Suppressor macrophage treated with lipopolysaccharide for 4 hours (primary cell): Measurements from ENCODE around the gene CALHM3.
"Not testable (repeated sequence)": the region's sequence is repeated elsewhere in the genome, so short reads cannot be mapped to it uniquely, and the experiment has no call there.

ENCODE experiments used
- DNase-seq: peaks from one replicate; pipeline ENCODE4 v3.0.0-alpha.2; 2020

The CALHM3 gene, protein sequence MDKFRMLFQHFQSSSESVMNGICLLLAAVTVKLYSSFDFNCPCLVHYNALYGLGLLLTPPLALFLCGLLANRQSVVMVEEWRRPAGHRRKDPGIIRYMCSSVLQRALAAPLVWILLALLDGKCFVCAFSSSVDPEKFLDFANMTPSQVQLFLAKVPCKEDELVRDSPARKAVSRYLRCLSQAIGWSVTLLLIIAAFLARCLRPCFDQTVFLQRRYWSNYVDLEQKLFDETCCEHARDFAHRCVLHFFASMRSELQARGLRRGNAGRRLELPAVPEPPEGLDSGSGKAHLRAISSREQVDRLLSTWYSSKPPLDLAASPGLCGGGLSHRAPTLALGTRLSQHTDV

GRCh38 chr10:103479135-103479534 is at the start of gene CALHM3:
Gene CALHM3 (minus strand): TSS chr10:103479240. CDS start chr10:103479032, 208 bp downstream.
- no peak for DNase-seq

DNA sequence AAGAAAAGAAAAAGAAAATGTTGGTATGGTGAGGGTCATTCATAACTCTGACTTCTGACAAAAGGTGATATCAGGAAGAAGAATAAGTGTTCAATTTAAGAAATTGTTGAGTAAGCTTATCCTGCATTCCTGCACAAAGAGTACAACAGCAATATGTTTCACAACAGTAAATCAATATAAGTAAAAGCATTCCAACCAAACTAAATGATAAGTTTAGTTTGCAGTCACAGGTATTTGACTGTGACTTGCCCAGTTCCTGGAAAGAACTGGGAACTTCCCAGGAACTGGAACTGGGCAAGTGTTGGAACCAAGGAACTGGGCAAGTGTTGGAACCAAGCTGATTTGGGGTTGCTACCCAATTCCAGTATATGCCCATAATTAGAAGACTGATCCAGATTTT is 49.5 kb upstream of the CALHM3 start:
- DNase-seq = no peak

DNA sequence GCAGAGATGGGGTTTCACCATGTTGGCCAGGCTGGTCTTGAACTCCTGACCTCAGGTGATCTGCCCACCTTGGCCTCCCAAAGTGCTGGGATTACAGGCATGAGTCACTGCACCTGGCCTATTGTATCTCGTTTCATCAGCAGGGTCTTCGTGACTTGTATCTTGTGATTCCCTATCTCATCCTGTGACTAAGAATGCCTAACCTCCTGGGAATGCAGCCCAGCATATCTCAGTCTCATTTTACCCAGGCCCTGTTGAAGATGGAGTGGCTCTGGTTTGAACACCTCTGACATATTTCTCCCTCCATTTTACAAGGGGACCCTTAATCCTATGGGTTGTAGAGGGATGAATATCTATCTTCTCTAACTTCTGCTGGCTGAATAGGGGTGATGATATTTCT is 48.4 kb upstream of the CALHM3 start:
- not testable (repeated sequence) for DNase-seq

GRCh38 chr10:103525901-103526300 is 46.9 kb upstream of the CALHM3 start:
- no peak for DNase-seq

DNA sequence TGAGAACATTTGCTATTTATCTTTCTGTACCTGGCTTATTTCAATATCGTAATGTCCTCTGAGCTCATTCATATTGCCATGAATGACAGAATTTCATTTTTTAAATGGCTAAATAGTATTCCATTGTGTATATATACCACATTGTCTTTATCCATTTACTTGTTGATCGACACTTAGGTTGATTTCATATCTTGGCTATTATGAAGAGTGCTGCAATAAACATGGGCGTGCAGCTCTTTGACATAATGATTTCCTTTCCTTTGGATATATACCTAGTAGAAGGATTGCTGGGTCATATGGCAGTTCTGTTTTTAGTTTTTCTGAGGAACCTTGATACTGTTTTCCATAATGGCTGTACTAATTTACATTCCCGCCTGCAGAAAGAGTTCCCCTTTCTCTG is 44.6 kb upstream of the CALHM3 start:
- DNase-seq = no peak

DNA sequence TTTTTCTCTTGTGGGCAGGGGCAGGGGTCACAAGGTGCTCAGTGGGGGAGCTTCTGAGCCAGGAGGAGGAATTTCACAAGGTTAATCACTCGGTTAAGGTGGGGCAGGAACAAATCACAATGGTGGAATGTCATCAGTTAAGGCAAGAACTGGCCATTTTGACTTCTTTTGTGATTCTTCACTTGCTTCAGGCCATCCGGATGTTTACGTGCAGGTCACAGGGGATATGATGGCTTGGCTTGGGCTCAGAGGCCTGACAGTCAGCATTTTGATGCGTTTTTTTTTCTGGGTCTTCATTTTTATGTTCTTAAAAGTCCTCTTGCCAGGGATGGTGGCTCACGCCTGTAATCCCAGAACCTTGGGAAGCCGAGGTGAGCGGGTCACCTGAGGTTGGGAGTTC is 43.0 kb upstream of the CALHM3 start:
- DNase-seq = not testable (repeated sequence)

DNA sequence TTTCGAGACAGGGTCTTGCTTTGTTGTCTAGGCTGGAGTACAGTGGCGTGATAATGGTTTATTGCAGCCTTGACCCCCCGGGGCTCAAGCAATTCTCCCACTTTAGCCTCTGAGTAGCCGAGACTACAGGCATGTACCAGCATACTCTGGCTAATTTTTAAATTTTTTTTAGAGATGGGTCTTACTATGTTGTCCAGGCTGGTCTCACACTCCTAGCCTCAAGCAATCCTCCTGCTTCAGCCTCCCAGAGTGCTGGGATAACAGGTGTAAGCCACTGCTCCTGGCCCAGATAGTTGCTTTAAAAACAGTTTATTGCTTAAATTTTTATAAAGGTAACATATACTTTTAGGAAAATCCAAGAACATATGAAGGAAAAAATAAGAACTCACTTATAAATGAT is 40.8 kb upstream of the CALHM3 start:
- DNase-seq = no peak

GRCh38 chr10:103517234-103518085 is 38.4 kb upstream of the CALHM3 start:
- no peak for DNase-seq

DNA sequence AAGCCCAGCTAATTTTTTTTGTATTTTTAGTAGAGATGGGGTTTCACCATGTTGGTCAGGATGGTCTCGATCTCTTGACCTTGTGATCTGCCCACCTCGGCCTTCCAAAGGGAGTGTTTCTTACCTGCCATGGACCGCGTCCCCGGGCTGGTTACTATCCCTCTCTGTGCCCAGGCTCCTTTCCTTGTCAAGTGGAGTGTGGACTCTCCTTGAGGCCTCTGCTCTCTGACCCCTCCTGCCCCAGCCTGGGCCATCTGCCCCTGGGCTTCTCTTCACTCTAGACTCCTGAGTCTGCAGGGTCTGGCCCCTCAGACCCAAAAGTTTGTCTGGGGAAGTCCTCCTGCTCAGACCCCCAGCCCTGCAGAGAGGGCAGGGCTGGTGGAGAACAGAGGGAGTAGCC is 35.2 kb upstream of the CALHM3 start:
- no peak for DNase-seq

- no peak for DNase-seq
These were observed 34.5 kb upstream of the CALHM3 start for GRCh38 chr10:103513380-103514060.

DNA sequence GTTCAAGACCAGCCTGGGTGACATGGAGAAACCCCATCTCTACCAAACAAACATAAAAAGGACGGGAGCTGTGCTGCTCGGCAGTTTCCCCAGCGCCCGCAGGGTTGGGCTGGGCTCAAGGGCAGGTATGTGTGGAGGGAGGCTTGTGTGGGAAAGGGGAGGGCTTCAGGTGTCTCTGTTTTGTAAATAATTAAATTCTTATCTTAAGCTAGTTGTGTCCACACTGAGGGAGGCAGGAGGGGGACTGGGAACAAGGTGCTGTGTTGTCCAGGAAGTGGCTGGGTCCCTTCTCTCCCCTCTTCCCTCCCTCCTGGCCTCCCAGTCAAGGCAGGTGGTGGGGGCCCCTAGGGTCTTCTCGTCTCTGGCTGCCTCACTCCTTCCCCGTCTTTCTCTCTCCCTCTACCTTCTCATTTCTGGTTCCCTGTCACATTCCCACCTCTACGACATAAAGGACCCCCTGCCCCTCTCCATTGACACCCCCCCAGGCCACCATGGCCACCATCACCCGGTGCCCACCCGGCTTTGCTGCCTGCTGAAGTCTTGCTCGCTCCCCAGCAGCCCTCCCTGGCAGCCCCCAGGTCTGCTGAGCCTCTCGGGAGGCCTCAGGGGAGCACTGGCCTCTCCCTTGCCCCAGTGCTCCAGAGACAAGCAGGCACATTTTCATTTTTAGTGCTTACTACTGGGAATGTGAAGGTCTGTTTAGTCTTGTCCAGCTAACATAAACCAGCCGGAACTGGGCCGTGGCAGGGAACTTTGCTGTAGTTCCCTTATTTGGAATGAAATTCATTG is 33.7 kb upstream of the CALHM3 start:
- no peak for DNase-seq

- DNase-seq = no peak
These were observed 33.1 kb upstream of the CALHM3 start for GRCh38 chr10:103512166-103512565.

DNA sequence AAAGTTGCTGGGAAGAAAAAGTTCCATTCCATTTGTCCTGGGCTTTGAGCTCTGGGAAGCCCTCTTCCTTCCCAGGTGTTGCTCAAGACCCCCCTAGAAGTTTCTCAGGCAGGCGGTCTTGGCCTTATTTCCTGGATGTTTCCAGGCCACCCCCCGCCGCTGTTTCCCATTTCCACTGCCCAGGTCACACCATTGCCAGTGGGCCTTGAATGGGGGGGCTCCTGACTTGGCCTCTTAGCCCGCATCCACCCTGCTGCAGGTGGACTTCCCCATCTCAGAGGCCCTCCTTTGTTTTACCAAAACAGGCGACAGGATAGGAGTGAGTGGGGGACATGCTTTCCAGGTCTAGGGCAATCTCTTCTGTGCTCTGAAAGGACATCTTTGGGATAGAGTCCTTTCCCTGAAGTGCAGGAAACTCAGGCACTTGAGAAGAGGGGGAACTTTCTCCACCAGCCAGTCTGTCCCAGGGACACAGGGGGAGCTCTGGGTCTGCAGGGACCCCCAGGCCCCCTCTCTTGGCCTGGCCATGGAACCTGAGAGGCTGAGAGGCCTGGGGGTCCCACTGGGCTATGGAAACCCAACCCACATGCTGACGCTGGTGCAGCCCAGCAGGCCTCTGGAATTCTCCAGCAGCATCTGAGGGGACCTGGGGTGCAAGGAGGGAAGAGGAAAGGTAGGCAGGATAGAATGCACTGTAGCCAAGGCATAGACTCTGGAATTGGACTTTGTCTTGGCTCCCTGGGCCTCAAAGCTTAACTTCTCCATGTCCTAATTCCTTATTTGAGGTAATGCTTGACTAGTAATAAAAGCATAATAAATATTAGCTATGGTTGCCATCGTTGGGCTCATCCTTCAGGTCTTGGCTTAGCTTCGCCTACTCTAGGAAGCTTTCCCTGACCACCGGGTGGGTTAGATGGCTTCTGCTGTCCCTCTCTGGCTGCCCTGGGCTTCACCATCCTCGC is 32.0 kb upstream of the CALHM3 start:
- no peak for DNase-seq

GRCh38 chr10:103510046-103510685 is 31.1 kb upstream of the CALHM3 start:
- DNase-seq = no peak

DNA sequence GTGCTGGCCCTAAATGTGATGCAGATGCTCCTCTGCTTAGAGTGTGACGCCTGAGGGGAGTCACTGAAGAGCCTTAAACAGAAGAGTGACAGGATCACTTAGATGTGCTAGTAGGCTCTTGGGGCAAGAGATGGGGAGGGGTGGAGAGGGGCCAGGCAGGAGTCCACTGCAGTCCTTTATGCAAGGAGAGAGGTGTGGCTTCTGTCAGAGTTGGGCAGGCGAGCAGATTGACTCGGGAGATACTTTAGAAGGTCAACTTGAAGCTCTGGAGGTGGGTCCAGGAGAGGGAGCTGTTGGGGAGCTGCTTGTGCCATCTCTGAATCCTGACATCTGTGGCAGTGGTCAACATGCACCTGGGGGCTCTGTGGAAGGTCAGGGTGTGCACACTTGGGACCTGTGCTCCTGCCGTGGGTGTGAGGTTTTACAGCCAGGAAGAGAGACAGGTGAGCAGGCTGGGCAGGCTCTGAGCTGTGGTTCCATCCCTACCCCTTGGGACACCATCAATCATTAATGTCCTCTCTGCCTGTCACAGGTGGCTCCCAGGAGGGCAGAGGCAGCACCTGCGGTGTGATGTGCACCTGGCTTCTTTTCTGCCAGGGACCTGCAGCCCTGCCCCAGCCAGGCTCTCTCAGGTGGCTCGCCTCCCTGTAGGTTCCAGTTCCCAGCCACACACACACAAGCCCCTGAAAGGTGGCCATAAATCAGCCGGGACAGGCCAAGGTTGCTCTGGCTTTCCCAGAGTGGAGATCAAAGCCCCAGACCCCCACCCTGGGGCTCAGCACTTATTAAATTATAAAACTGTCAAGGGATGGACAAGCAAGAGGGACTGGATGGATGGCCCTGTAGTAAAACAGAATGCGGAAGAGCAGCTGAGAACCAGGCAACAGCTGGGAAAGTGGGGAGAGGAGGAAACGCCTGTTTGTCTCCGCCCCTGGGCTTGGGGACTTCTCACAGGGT is 28.5 kb upstream of the CALHM3 start:
- no peak for DNase-seq

- DNase-seq = no peak
These were observed 27.0 kb upstream of the CALHM3 start for GRCh38 chr10:103506061-103506460.

GRCh38 chr10:103504181-103504783 is 25.2 kb upstream of the CALHM3 start:
- peak; percentile 21 for DNase-seq

- DNase-seq = not testable (repeated sequence)
These were observed 24.7 kb upstream of the CALHM3 start for GRCh38 chr10:103503777-103504176.
